MCF 10A (cell line): Measurements from ENCODE around the gene MICALL2. TPM values are rescaled to one million over a fixed set of nuclear protein-coding genes. Genes with fewer than 3 reads are reported as not detected.

Experiments
- BruUV-seq: library from RNA; stranded (reverse); fragments of 400-500 nt; replicated peaks from 2 replicates; lab custom pipeline; 2021; lab: Mats Ljungman, UMichigan
- CTCF ChIA-PET: fragments of 300-600 bp; sonication (Branson Sonifier 250); formaldehyde crosslinking; extraction: SDS; loops from one replicate; lab custom pipeline; 2021; ENCODE audit warnings: antibody characterized with exemption, inconsistent platforms; lab: Yijun Ruan, JAX
- POLR2A ChIA-PET: fragments of 300-600, 350-650 bp; sonication (Branson Sonifier 250); formaldehyde crosslinking; extraction: SDS; loops from one replicate; lab custom pipeline; 2020; ENCODE audit warnings: antibody characterized with exemption, inconsistent platforms; lab: Yijun Ruan, JAX
- DNase-seq: peaks from one replicate; pipeline ENCODE4 v3.0.0-alpha.2; 2018; ENCODE audit not compliant: unreplicated experiment
- H3K27ac Mint-ChIP-seq: one replicate; pipeline ENCODE4 v1.8.0; 2022; ENCODE audit warnings: mild to moderate bottlenecking, low read depth, mixed read lengths; ENCODE audit not compliant: unreplicated experiment
- H3K27me3 Mint-ChIP-seq: one replicate; pipeline ENCODE4 v1.8.0; 2022; ENCODE audit warnings: mixed read lengths; ENCODE audit not compliant: insufficient read depth, unreplicated experiment
- H3K36me3 Mint-ChIP-seq: one replicate; pipeline ENCODE4 v1.8.0; 2022; ENCODE audit warnings: mild to moderate bottlenecking, moderate library complexity, mixed read lengths; ENCODE audit not compliant: insufficient read depth, unreplicated experiment
- H3K4me1 Mint-ChIP-seq: one replicate; pipeline ENCODE4 v1.8.0; 2022; ENCODE audit warnings: mixed read lengths; ENCODE audit not compliant: insufficient read depth, unreplicated experiment
- H3K4me3 Mint-ChIP-seq: one replicate; pipeline ENCODE4 v1.8.0; 2022; ENCODE audit warnings: mild to moderate bottlenecking, moderate library complexity, mixed read lengths; ENCODE audit not compliant: unreplicated experiment
- H3K9me3 Mint-ChIP-seq: one replicate; pipeline ENCODE4 v1.8.0; 2022; ENCODE audit warnings: mixed read lengths; ENCODE audit not compliant: unreplicated experiment
- CTCF ChIP-seq: fragments of 200-600 bp; IDR thresholded peaks from one replicate; pipeline ENCODE4 v1.8.0; 2022; ENCODE audit warnings: antibody characterized with exemption, mild to moderate bottlenecking; ENCODE audit not compliant: unreplicated experiment
- intact Hi-C: fragments of 100-400 bp; cut with micrococcal nuclease; formaldehyde crosslinking; loops from 2 replicates; pipeline ENCODE4 v1.14.1; 2022
- total RNA-seq: library from RNA; stranded (reverse); gene quantifications from 2 replicates; pipeline ENCODE4 v1.2.3, GENCODE V29; 2022

Gene MICALL2
- total RNA-seq, 1 experiment from 2014 or later: 15.8 TPM

- Mint-ChIP-seq H3K4me1 (peaks cover 6% of the 10 kb centered on the region), H3K27me3 (no peaks in the 10 kb centered on the region), H3K36me3 (peaks cover 18% of the 10 kb centered on the region), H3K4me3 (no peak overlapping the region), H3K9me3 (no peaks in the 10 kb centered on the region), H3K27ac (no peak overlapping the region)
- ChIA-PET CTCF (no interaction called here), POLR2A (no interaction called here)
- BruUV-seq: no TSS peak
- no peak for TF ChIP-seq CTCF
- no peak for DNase-seq
- intact Hi-C loops: no loop called here
Measured at GRCh38 chr7:1436608-1437007, 22.7 kb downstream of the MICALL2 start.

GRCh38 chr7:1434891-1435670, 24.2 kb downstream of the MICALL2 start:
- ChIA-PET POLR2A (no interaction called here), CTCF (interaction anchor here (0.6 to 1.0 kb wide), 2 partner anchors 17 to 212 kb away, joined by 3 to 4 read pairs; no protein-coding TSS in a partner anchor)
- no peak for TF ChIP-seq CTCF
- Mint-ChIP-seq H3K36me3 (peaks cover 18% of the 10 kb centered on the region), H3K4me1 (peaks cover 6% of the 10 kb centered on the region), H3K4me3 (no peak overlapping the region), H3K27ac (no peak overlapping the region), H3K27me3 (no peaks in the 10 kb centered on the region), H3K9me3 (no peaks in the 10 kb centered on the region)
- DNase-seq: no peak
- intact Hi-C loops: loop anchor here (5.0 kb wide), 1 partner anchor 37 kb away; no protein-coding TSS in a partner anchor
- BruUV-seq: no TSS peak

DNA sequence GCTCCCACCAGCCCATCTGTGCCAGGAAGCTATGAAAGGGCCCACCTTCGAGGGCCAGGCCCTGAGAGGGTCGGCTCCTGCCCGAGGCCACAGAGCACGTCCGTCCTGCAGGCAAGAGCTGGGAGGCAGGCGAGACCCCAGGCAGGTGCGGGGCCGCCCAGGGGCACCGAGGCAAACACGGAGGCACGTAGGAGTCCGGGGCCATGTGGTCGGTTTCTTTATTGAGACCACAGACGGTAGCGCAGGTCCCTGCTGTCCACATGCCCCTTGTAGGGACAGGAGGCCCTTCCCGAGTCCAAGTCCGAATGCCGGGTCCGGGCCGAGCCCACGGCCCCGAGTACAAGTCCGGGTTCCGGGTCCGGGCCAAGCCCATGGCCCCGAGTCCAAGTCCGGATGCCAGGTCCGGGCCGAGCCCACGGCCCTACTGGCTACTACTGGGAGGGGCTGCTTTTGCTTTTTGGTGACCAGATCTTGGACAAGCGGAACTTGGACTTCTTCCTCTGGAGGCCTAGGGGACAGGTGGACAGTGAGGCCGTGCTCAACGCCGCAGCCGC, 25.0 kb downstream of the MICALL2 start:
- DNase-seq: no peak
- CTCF ChIA-PET: interaction anchor here (1.0 to 4.1 kb wide), 6 partner anchors 10 to 241 kb away, joined by 3 to 25 read pairs (median 5); no protein-coding TSS in a partner anchor
- no peaks in the 10 kb centered on the region for H3K9me3 Mint-ChIP-seq
- peaks cover 6% of the 10 kb centered on the region for H3K4me1 Mint-ChIP-seq
- no peak overlapping the region for H3K27ac Mint-ChIP-seq
- POLR2A ChIA-PET: no interaction called here
- no peaks in the 10 kb centered on the region for H3K27me3 Mint-ChIP-seq
- no peak for TF ChIP-seq CTCF
- peaks cover 18% of the 10 kb centered on the region for H3K36me3 Mint-ChIP-seq
- intact Hi-C loops: loop anchor here (5.0 kb wide), 1 partner anchor 38 kb away; no protein-coding TSS in a partner anchor
- no TSS peak for BruUV-seq
- H3K4me3 Mint-ChIP-seq: no peak overlapping the region
